Right lobe of liver (tissue), 4 donors: ENCODE measurements around the gene GAGE2A.
"Not testable (repeated sequence)": the region's sequence is repeated elsewhere in the genome, so short reads cannot be mapped to it uniquely, and the experiment has no call there.

Experiments
- CTCF ChIP-seq, 4 donors: fragments of 200-600 bp in 3 of 4; fragments of 450-650 bp in 1 of 4; IDR thresholded peaks; one replicate each; pipeline versions ENCODE4 v1.5.1 to v1.8.0; 2016 to 2022; ENCODE audit warnings: antibody characterized with exemption in 4 of 4, mild to moderate bottlenecking in 2 of 4
- POLR2A ChIP-seq: fragments of 450-650 bp; IDR thresholded peaks from one replicate; pipeline ENCODE4 v1.6.1; 2017; ENCODE audit warnings: antibody characterized with exemption, mild to moderate bottlenecking
- donor health status: DM: no; HTN: no; CAD: no.
- donor health status: DM: no; HTN: no; CAD: no.
- donor health status: DM: no; HTN: yes; CAD: no.

GRCh38 chrX:49598720-49599119 lies 9.4 kb downstream of the GAGE2A start, which contains the start of gene GAGE1:
- not testable (repeated sequence) for TF ChIP-seq CTCF (IDR thresholded peaks at IDR 0.05); POLR2A
